Tongue (tissue), 2 donors: ENCODE measurements around the gene CD47. TPM values are rescaled to one million over a fixed set of nuclear protein-coding genes. Genes with fewer than 3 reads are reported as not detected.

ENCODE experiments used
- DNase-seq: peaks from one replicate; pipeline ENCODE4 v3.0.0-alpha.2; 2015
- total RNA-seq: library from RNA; depleted of rRNA; stranded (reverse); fragments of >200 nt; gene quantifications from one replicate; pipeline ENCODE4 v1.2.3, GENCODE V29; 2014

The CD47 gene
- total RNA-seq, 1 donor from 2014 or later = 121 TPM

DNA sequence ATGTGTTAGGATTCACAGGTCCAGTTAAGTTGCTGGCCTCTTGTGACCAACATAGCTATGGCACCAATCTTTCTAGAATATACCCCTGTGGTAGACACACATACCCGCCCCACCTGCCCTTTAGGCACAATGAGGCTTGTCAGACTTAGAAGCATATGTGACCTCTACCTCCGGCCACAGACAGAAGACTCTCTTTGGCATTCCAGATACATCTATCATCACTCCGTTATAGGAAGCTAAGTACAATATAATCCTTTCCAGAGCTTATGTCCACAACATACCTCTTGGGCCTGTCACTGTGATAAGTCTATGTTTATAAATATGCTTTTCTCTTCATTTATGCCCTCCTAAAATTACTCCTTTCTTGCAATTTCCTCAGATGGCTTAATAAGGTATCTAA is 39.8 kb downstream of the CD47 start:
- no peak for DNase-seq

- DNase-seq = no peak
These were observed 42.8 kb downstream of the CD47 start for GRCh38 chr3:108047987-108048386.

DNA sequence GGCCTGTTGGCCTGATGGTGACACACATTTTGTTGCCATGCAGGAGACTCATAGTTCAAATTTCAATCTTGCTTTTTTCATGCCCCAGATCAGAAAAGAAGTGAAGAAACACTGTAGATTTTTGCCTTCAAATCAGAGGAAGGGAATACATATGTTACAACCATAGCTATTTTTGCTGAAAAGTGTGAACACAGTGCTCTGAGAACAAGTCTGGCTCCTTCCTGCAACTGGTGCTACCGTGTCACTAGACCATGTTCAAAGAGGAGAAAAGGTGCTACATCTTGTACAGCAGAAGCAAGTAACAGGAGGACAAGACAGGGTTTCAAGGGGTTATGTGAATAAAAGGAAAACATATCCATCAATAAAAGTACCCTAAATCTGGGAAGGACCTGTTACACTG is 44.6 kb downstream of the CD47 start:
- DNase-seq = no peak

- DNase-seq = no peak
These were observed 46.1 kb downstream of the CD47 start for GRCh38 chr3:108044699-108045098.

- no peak for DNase-seq
These were observed 48.5 kb downstream of the CD47 start for GRCh38 chr3:108042300-108042699.

GRCh38 chr3:108041253-108041652 is 49.6 kb downstream of the CD47 start:
- DNase-seq = no peak

DNA sequence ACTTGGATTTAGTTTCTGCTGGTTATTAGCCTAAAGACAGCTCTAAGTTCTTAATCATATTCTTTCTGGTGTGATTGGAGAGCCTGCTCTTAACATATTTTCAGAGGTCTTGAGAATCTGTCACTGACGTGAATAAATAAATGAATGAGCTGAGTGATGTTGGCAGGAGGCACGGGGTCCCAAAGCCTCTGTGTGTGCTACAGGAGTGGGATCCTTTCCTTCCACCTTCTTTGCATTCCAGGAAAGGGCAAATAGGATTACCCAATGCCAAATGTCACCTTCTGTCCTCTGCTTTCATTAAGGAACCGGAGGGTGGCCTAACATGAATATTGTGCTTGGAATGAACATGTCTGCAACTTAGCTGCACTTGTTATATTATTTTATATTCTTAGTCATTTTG is 53.1 kb downstream of the CD47 start:
- no peak for DNase-seq

GRCh38 chr3:108036984-108037741 is 53.7 kb downstream of the CD47 start:
- no peak for DNase-seq

DNA sequence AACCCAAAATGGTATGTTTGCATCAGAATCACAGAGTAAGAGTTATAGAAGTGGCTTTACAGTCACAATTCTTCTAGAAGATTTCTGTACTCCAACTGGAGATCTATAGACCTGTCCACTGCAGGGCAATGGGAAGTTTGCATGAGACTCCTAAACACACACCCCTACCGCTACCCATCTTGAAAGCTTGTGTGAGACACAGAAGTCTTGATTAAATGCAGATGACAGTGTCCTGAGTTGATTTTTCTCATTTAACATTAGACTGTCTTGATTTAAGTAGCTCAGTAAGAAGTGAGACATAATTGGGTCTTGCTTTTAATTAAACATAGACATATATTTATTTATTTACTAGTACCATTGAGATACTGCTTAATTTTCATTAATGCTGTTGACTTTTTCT is 54.4 kb downstream of the CD47 start:
- no peak for DNase-seq

- no peak for DNase-seq
These were observed 55.1 kb downstream of the CD47 start for GRCh38 chr3:108035751-108036150.

DNA sequence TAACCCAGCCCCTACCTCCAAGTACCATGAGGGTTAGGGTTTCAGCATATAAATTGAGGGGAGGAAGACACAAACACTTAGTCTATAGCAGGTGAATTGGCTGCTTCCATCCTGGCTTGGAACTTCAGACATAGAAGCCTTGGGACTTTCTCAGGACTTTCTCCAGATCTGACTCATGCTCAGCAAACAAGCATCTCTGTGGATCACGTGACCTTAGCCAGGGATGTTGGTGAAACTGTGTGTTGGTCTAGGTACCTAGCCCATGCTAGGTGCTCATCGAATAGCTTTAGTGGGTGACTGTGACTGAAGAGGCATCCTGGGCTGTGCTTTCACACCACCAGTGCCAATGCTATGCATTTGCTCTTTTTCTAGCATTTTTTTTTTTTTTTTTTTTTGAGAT is 58.9 kb downstream of the CD47 start:
- DNase-seq = no peak

DNA sequence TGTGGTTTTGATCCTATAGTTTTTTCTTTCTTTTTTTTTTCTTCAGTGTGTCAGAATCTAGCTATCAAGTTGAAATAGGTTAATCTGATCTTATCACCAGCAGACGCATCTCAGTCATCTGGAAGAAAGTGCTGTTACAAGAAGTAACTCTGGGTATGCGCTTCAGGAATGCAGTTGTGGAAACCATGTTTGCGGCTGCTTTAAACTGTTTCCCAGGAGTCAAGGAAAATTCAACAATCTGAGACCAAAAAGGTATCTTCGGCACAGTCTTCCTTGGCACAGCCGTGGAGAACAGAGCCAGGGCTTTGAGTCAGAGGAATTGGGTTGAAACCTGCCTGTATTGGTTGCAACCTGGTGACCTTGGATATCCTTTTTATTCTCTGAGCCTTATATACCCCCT is 59.9 kb downstream of the CD47 start:
- no peak for DNase-seq

DNA sequence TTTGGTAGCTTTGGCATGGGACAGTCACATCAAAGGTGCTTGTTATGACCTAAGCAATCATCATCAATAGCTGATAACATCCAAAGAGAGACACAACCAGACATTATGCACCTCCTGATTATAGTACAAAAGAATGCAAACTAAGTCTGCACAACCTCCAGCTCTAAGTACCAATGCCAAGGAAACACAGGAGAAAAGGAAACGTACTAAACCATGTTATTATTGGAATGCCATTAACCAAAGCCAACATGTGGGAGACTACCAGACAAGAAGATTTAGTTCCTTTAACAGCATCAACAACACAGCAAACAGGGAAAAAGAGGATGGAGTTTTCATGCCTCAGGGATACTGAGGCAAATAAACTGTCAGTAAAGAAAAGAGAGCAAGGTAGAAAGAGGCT is 61.4 kb downstream of the CD47 start:
- no peak for DNase-seq

DNA sequence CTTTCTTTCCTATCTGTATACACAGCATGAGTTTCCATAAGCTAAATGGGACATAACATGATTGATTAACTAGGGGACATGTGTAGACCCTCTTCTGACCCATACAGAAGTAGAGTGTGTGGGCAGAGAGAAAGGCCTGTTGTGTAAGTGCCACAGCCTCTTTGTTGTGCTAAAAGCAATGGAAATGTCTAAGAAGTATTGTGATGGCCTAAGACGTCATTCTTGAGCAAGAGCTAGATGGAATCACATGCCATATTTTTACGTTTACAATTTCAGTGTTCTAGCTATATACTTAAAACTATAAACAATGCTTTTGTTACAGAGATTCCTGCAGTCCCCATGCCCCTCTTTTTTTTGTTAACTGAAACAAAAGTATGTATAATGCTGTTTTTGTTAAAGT is 61.9 kb downstream of the CD47 start:
- no peak for DNase-seq

- DNase-seq = no peak
These were observed 65.7 kb downstream of the CD47 start for GRCh38 chr3:108025177-108025576.

DNA sequence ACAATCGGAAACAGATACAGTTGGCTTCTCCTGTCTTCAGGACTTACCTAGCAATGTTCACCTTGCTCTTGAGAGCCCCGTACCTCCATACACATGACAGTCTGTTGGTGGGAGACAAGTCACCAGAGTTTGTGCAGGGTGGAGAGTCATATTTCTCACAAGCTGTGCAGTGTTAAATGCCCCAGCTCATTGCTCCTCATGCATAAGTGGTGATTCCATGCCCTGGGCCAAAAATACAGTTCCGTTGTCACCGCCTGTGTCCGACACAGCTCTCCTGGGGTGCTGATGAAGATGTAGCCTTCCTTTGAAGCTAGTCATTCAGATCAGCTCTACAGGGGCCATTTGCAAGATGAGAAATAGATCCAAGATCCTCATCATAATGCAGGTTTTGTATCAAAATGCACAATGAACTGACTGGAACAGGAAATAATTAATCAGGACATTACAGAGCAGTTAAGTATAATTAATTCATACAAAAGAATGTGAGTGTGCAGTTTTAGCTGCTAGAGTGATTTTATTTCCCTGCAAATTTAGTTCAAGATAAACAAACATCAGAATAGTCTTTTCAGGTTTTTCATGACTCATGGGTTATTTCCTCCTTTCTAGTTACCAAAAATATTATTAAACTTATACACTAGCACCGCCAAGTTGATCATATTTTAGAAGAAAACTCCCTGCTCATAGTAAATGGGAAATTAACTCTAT is 66.5 kb downstream of the CD47 start:
- DNase-seq = no peak

DNA sequence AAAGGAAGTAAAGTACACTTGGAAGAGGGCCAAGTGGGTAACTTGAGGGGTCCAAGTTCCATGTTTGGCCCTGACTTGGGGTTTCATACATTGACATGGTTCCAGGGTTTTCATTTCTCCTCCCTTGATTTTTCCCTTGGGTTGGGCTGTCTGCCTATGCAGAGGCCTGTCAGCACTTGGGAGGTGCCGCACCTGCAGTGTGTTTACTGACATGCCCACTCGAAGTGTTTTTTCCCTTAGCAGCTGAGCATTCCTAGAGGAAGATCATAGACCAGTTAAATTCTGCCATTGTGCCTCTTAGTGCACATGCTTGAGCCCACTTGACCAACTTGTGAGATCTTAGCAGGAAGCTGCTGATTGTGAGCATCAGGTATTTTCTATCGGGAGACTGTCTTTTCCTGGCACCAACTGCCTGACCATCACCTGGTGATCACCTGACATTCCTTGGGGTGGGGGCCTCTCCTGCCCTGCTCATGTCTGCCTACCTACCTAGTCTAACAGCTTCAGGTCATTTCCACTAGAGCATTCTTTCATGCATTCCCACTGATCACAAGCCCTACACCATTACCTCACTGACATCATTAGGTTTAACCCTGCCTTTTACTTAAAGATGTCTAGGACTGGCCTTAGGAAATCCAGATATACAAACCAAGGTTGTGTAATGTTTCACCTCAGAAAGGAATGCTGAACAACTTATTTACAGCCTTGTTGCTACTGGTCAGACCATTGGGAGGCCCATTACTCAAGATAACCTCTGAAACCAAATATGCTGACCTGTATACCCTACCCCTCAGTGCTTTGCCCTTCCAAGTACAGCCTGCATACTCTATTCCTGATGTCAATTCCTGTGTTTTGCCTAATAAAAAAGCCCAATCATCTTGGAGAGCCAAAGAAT is 68.3 kb downstream of the CD47 start:
- DNase-seq = no peak

- DNase-seq = no peak
These were observed 69.3 kb downstream of the CD47 start for GRCh38 chr3:108021533-108021932.

DNA sequence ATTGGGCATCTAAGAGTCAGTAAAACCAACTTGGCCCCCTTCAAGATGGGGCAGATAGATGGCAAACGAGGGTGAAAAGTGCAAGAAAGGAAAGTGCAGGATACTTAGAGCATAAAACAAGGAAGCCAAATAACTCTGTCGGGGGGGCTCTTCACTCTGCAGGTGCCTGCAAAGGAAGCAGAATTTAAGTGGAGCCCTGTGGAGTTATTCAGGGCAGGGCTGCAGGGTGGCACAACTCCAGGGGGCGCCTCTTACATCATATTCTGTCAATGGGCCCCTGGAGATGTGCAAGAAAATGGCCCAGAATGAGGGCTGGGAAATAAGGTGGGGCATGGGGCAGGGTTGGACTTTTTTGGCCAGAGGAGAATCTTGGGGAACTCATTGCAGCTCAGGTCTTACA is 69.7 kb downstream of the CD47 start:
- no peak for DNase-seq

- DNase-seq = no peak
These were observed 72.3 kb downstream of the CD47 start for GRCh38 chr3:108018552-108018951.

DNA sequence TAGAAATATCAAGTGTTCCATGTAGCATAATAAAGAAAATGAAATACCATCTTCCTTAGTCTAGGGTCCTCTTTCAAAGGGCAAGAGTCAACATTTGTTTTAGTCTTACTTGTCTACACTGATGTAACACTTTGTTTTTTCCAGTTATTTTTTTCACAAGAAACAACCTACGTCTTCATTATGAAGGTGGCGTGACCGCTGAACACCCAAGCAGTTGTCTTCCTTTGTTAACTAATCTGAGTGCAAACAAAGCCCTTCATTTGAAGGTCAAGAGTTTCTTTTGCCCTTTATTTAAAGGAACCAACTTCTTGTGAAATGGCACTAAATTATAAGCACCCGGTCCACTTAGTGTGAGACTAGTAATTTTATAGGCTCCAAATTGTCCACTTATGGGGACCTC is 73.2 kb downstream of the CD47 start:
- DNase-seq = no peak

DNA sequence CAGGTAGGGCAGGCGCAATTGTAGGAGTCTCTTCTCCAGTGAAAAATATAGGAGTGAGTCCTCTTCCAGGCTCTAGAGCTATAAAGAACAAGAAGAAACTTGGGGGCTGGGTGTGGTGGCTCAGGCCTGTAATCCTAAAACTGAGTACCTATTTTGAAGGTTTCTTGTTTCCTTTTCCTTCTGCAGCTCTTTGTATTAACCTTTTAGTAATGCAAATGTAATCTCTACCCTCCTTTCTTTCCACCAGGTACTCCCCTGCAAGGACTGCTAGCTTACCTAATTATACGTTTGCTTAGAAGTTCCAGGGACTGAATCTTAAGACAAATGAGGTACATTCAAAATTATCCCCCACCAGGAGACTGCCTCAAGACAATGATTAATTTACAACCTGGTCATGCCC is 75.9 kb downstream of the CD47 start:
- no peak for DNase-seq
